Islet of Langerhans (tissue), 1 donor: Measurements from ENCODE around the gene CAMK1D.
"Not testable (repeated sequence)": the region's sequence is repeated elsewhere in the genome, so short reads cannot be mapped to it uniquely, and the experiment has no call there.

Experiments
- FAIRE-seq: peaks from one replicate; lab custom pipeline; 2011; peaks lifted over from hg19 to GRCh38; lab: Jason Lieb, UNC

CAMK1D gene

DNA sequence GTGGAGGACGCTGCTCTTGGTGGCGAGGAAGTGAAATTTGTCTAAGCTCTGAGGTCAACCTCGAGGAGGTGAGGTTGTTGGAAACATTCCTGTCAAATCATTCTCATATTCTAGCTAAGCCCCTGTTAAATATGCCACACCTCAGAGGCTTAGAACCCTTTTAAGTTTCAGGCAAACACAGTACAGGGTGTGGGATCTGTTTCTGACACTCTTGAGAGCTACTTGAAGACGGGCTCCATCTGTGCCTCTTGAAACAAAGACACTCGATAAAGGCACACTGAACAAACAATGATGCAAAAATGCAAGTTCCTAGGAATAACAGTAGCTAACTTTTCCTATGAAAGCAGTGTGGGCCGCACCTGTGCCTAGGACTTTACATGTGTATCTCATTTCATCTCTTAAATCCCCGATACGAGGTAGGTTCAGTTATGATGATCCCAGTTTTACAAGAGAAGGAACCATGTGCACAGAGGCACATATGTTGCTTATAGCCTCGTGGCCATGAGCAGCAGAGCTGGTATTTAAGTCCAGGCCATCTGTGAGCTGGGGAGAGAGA lies 352.9 kb downstream of the CAMK1D start:
- no peak for FAIRE-seq

DNA sequence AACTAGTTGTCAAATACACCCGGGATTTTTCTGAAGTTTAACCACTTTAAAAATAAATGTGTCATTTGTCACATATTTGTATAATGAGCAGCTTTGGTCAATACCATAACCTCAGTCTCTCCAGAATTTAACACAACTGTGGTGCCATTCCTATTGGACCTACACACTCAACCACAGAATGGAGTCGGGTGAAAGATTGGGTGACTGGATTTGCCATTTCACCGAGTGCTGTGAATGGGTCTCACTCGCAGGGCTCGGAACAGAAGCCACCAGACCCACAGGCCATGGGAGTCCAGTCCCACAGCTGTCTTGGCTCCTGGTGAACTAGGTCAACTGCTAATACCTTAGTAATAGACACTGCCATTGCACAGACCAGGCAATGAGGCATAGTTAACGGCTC lies 353.8 kb downstream of the CAMK1D start:
- no peak for FAIRE-seq

DNA sequence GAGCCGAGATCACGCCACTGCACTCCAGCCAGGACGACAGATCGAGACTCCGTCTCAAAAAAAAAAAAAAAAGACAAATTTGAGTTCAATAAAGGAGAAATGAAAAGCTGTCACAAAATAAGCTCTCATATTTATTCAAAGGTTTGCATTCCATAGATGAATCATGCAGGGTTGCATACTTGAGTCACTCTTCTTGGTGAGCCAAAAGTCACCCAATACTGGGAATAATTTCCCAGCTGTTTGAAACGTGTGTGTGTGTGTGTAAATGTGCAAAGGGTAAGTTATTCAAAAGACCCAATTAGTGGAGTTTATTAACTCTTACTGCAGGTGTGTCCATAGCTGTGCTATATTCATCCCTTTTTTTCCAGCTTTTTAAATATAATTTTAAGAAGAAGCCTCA lies 354.5 kb downstream of the CAMK1D start:
- no peak for FAIRE-seq

DNA sequence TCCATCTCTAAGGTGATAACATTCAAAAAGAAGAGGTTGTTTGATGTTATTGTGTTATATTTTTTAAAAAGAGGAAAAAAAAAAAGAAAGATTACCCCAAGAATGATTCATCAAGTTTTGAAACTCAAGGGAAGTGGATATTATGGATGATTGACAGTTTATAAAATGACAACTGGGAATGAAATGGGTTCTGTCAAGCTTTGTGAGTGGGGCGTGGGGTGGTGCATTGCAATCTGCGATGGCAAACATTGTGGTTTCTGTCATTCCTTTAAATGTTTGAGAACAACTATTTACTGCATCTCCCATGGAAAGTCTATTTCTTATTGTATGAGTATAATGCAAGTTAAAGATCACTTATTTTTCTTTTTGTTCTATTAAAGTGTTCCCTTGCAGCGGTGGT lies 355.1 kb downstream of the CAMK1D start:
- FAIRE-seq: no peak

DNA sequence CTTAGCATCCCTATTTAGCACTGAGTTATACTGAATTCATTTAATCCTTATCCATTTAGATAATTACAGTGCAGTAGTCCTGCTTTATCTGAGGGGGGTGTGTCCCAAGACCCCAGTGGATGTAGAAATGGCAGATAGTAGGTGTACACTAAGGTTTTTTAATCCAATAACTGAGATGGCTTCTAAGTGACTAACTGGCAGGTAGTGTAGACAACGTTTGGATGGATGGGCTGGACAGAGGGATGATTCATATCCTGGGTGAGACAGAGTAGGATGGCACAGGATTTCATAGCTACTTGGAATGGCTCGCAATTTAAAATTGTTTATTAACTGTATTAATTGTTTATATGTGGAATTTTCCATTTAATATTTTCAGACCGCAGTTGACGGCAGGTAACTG lies 356.6 kb downstream of the CAMK1D start:
- no peak for FAIRE-seq

DNA sequence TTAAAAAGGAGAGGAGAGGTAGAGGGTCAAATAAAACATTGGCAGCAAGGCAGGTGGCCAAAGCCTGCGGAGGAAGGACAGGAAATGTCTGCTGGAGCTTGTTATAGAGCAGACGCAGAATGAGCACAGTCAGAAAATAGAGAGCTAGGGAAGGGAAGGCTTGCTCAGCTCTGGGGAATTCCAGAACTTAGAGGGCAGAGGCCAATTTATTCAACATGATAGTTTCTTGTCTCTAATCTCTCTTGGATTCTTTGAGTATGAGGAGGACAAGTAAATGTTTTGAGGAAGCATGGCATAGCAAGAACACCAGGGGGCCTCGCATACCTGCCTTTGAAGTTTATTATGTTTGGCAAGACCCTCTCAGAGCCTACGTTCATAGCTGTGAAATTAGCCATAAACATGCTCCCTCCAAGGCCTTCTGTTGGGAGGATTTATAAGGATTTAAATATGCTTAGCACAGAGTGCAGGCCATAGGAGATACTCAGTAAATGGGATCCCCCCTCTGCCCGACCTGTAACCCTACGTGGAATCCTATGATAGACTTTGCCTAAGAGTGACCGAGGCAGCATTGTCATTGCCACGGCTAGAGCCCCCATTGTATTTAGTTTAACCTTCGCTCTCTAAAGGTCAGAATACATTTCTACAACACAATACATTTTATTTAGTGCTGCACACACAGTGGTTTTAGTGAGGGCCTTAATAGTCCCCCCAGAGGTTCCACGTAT lies 358.3 kb downstream of the CAMK1D start:
- no peak for FAIRE-seq

DNA sequence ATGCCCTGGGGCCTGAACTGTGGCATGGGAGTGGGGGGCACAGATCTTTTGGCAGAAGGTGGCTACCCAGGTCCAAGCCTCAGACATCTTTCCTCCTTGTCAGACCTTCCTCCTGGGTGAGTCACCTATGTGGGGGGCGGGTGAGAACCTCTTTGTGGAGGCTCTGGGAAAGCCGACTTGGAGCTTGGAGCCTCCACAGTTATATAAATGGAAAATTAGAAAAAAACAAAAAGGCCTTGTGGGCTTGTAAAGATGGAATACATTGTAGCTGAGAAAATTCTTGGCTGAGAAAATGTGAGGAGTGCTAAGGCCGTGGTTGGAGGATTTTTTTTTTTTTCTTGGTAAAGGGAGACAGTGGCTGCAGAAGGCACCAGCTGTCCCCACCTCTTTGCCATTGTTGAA lies 359.7 kb downstream of the CAMK1D start:
- no peak for FAIRE-seq

DNA sequence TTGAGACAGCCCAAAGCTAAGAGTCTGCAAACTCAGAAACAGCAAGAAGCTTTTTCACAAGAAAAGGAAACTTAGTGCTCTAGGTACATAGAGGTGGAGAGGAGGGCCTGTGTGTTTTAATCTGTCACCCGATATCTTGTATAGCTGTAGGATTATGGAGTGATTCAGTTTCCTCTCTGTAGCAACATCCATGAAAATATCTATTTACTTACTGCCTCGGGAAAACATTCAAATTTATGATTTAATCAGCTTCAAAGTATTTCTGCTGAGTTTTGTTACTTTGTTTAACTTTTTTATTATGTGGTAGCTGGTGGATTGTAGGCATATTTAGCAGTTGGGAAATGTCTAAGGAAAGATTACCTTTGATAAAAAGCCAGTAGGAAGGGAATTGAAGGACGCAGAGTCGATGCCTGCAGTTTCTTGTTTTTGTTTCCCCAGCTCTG lies 360.2 kb downstream of the CAMK1D start:
- FAIRE-seq: no peak

DNA sequence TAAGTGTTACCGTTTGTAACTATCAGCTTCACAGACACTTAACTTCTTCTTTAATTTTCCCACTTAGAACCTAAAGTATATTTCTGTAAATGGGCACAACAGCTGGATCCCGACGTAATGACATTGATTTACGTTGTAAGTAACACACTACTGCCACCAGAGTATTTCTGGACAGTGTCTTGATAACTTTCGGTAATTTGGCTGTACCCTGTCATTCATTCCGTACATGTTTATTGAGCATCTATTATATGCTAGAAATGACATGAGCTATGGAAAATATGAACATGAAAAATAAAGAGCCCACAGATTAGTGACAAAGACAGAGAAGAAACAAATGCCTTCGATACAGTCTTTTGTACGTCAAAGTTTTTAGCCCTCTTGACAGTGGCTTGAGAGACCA lies 360.8 kb downstream of the CAMK1D start:
- FAIRE-seq: no peak

DNA sequence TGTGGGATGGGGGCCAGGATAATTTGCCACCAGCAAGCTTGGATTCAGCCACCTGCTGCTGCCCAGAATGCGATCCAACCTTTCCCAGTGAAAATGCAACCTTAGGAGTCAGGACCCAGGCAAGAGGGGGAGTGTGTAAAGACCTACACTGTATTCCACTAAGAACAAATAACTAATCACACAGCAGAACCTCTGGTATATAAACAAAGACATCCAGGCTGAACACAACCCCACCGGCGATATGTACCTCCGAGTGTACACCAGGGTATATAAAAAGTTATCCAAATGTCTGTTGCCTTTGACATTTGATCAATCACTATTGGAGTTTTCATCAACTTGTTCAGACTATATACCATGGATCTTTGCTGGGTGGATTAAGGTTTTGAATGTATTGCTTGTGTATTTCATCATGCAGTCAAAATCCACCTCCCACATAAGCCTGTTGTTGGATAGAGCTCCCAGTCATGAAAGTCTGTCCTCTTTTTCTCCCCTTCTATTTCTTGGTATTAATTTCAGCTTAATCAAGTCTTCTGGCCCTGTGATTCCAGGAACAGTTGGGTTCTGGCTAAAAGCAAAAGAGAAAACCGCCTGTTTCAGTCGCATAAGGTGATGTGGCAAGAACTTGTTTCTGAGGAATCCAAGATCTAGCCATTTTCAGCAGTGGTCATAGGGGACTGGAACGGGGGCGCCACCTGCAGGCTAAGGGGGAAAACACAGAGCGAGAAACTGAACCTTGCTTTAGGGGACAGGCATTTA lies 361.4 kb downstream of the CAMK1D start:
- peak; percentile 86 for FAIRE-seq

DNA sequence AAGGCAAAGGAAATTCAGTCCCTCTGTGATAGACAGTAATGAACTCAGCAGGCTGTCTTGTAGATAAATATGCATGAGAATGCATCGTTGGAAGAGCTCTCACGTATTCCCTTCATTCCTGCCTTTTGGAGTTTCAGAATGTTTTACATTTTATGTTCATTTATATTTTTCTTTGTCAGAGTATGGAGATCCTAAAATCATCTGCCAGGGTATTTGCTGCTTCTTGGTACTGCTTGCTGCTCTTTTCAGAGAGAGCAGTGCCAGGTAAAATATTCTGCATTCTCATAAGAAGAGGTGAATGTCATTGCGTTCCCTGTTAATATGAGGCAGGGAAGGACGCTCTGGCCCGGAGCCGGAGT lies 362.0 kb downstream of the CAMK1D start:
- no peak for FAIRE-seq

DNA sequence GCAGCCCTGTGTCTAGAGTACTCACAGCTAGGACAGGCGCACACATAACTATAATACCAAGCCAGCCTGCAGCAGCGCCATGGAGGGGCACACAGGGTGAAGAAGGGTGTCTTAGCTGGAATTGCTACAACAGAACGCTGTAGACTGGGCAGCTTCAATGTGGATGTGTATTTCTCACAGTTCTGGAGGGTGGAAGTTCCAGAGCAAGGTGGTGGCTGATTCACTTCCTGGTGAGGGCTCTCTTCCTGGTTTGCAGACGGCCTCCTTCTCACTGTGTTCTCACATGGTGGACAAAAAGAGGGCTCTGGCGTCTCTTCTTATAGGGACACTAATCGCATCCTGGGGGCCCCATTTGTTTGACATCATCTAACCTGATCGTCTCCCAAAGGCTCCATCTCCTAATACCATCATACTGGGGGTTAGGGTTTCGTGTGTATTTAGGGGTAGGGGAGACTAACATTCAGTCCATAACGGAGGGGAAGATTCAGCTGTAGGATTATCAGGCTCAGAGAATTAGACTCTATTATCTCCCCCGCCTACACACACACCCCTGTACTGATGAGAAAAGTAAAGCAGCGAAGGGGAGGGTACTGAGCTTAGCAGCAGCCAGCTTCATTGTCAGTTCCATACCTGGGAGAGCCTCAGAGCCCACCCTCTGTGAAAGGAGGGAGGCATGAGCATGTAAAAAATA lies 363.1 kb downstream of the CAMK1D start:
- FAIRE-seq: no peak

DNA sequence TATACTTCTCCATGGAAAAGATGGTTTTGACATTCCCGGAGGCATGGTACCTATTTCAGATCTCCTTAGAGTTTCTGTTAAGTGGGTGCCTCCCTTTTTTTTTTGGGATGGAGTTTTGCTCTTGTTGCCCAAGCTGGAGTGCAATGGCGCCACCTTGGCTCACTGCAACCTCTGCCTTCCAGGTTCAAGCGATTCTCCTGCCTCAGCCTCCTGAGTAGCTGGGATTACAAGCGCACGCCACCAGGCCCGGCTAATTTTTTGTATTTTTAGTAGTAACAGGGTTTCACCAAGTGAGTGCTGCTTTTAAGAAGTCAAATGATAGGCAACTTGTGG lies 363.6 kb downstream of the CAMK1D start:
- FAIRE-seq: not testable (repeated sequence)

DNA sequence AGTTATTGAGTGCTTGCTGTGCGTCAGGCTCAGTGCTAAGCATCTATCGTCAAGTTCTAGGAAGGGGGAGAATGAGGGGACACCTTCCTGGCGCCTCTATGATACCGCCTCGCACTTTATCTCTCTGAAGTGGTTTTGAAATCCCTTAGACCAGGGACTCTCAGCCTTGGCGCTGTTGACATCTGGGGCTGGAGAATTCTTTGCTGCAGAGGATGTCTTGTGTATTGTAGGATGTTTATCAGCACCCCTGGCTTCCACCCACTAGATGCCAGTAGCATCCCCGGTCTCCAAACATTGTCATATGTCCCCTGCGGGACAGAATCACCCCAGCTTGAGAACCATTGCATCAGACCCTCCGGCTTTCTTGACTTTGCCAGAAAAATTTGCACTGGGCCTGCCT lies 366.7 kb downstream of the CAMK1D start:
- no peak for FAIRE-seq

DNA sequence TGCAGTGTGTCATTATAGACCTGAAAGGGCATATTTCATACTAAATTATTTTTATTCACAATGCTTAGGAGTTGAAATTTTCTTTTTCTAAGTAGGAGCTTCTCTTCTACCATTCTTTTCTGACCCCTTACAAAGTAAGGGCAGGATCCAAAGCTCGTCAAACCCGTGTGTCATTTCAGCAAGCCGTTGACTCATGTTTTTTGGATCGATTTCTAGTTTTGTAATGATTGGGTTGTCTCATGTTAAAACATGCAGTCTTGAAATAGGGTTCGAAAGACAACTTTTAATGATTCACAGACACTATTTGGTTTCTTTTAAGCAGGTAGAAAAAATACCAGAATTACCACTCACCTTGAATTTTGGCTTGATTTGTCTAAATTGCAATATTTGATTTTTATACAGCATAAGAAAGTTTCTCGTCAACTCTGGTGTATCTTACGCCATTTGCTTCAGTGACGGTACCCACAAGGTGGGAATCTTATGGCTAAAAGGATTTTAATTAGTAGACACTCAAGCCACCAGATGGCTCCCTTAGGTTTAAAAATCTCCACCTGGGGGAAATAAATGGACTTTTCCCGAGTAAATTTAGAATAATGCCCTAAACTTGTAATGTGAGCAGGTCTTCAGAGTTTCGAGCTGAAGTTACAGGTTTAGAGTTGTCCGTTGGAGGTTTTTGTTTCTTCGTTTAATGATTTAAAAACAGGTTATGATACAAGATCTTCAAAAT lies 368.8 kb downstream of the CAMK1D start:
- FAIRE-seq: no peak

DNA sequence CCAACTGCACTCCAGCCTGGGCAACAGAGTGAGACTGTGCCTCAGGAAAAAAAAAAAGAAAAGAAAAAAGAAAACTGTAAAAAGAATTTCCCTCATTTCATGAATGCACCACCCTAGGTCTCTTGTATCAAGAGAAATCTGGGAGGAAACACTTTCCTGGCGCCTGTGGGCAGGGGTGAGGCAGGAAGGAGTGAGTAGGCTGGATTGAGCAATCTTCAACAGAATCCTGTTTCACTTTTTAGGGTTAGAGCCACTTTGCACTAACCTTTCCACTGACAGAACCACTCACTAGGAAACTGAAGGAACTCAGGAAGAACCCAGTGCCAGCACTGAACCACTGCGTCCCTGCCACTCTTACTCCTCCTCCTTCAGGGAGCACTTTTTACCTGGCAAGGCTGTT lies 370.0 kb downstream of the CAMK1D start:
- FAIRE-seq: no peak

DNA sequence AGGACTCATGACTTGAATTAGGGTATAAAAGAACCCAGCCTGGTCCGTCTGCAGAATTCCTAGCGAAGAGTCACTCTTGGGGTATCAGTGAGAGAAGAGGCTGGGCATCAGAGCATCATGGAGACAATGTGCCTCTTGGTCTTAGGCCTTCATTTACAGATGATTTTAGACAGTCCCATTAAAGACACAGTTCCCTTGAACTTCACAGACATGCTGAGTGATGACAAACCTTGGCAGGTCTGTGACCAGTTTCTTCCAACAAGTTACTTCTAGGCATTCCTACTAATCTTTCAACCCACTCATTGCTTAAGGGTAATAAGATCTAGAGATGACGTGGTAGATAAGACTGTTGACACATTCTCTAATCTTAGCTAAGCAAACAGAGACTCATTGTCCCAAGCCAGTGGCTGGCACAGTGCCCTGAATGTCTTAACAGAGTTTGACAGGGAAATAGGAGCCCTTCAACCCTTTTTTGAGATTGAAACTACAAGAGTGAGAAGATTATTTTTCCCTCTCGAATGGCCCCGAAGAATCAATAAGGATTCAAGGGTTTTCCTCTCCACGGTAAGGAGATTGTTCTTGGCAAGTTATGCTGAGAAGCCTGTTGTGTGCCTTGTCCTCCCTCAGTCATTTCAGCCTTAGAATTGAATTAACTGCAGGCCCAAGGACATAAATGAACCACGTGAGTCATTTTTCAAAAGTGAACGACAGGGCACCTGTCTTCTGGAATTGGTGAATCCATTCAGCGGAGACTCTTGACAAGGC lies 371.1 kb downstream of the CAMK1D start:
- FAIRE-seq: peak; percentile 70

DNA sequence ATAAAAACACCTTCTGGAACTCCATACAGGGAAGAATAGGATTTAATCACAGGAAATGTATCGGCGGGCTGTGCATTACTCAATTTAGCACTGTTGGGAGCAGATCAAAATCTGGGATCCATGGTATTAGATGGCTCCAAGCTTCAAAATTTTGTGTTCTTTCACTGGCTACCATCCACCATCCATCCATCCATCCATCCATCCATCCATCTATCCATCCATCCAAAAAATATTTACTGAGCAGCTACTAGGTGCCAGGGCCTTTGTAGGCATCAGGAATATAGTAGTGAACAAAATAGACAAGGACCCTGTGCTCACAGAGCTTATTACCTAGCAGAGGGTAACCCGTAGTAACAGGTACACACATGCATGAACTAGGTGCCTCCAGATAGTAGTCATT lies 372.0 kb downstream of the CAMK1D start:
- FAIRE-seq: no peak

DNA sequence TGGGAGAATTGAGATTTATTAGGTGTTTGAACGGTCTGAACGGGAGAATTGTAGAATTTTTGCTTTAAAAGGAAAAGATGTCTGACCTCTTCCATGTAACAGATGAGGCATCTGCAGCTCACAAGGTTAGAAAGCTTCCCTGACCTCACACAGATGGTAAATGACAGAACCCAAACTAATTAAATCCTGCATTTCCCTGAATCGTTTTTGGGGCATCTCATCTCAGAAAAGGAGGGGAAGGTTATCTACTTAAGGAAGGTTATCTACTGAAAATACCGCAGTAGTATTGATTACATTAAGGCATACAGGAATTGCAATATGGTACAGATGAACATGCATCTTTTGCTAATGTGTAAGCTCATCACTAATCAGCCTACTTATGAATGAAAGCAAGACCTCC lies 373.9 kb downstream of the CAMK1D start:
- FAIRE-seq: no peak

DNA sequence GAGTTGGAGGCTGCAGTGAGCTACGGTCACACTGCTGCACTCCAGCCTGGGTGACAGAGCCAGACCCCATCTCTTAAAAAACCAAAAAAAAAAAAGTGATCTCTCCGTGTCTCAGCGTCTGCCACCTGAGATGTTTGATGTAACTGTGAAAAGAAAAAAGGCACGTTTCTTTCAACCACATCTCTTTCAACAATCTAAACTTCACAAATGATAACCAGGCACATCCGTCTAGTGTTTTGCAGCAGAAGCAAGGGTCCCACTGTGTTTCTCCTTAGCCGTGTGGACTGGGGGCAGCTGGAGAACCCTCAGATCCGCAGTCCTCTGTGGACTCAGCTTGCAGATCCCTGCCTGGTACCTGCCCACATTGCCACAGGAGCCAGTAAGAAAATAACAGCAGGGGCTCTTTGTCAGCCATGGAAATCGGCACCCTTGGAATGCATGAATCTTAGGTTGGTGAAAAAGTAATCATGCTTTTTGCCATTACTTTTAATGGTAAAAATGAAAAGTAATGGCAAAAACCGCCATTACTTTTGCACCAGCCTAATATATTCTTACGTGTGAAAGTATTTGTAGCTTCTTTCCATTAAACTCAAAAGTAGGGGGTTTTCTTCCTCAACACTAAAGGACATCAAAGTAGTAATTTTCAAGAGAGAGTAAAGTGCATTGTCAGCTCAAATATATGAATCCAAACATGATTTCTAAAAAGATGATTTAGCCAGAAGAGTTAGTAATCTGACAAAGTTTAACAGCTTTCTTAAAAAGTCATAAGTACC lies 375.6 kb downstream of the CAMK1D start:
- no peak for FAIRE-seq

DNA sequence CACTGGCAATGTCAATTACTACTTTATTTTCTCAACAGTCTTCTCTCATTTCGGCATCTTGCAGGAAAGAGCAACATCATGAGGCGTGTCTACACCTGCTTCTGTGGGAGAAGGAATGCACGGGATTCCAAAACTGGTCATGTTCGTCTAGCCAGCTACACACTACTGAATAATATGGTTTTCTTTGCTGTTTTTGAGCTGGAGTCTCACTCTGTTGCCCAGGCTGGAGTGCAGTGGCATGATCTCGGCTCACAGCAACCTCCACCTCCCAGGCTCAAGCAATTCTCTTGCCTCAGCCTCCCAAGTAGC lies 376.2 kb downstream of the CAMK1D start:
- not testable (repeated sequence) for FAIRE-seq
